SU-DHL-6 (cell line): ENCODE measurements around the gene GPX2.

Experiments
- CTCF ChIP-seq: fragments of 200-600 bp; sonication (generic); IDR thresholded peaks from one replicate; pipeline ENCODE4 v1.5.1; 2017; ENCODE audit warnings: antibody characterized with exemption, mild to moderate bottlenecking, low read length, moderate library complexity; ENCODE audit not compliant: insufficient read depth, poor library complexity, severe bottlenecking
- EZH2phosphoT487 ChIP-seq: fragments of 200-600 bp; sonication (generic), shearing (Covaris generic); conservative IDR thresholded peaks from 2 replicates; pipeline ENCODE4 v1.6.1; 2018; ENCODE audit warnings: mild to moderate bottlenecking, antibody characterized with exemption, low read length, moderate library complexity, mixed read lengths

GRCh38 chr14:64928239-64929013 lies 14.1 kb downstream of the GPX2 start:
- no peak for TF ChIP-seq CTCF
- TF ChIP-seq EZH2phosphoT487: no peak
